Subcutaneous adipose tissue (tissue), 4 donors: ENCODE data around the gene MIPOL1. TPM values are rescaled to one million over a fixed set of nuclear protein-coding genes. Genes with fewer than 3 reads are reported as not detected.

Experiments
- CTCF ChIP-seq: fragments of 450-650 bp; IDR thresholded peaks from one replicate; pipeline ENCODE4 v1.5.1; 2016; ENCODE audit warnings: low read depth, mild to moderate bottlenecking, control low read depth, antibody characterized with exemption, moderate library complexity
- total RNA-seq, 4 donors: library from RNA; depleted of rRNA; stranded (reverse); fragments of >200 nt; gene quantifications; one replicate each; pipeline ENCODE4 v1.1.0, GENCODE V29; 2016

Gene MIPOL1
- total RNA-seq, 4 donors from 2014 or later = 7.6 to 20.9 (median 11.1) TPM

GRCh38 chr14:37196604-37197420 is 925 bp upstream of the MIPOL1 start:
- no peak for TF ChIP-seq CTCF

GRCh38 chr14:37198273-37198598 is 499 bp downstream of the MIPOL1 start:
- no peak for TF ChIP-seq CTCF

DNA sequence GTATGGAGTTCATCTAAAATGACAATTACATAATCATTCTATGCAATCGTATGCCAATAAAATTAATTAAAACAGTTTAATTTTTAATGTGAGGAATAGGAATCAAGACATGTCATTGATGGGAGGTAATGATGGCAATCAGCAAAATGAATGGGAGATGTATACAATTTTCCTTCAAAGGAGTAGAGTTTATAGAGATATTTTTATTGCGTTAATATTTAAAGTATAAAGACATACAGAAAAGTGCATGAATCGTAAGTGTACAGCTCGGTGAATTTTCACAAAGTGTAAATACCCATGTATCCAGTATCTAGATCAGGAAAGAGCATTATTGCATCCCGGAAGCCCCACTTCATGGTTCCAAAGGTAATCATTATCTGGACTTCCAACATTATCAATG is 1.2 kb downstream of the MIPOL1 start:
- no peak for TF ChIP-seq CTCF

DNA sequence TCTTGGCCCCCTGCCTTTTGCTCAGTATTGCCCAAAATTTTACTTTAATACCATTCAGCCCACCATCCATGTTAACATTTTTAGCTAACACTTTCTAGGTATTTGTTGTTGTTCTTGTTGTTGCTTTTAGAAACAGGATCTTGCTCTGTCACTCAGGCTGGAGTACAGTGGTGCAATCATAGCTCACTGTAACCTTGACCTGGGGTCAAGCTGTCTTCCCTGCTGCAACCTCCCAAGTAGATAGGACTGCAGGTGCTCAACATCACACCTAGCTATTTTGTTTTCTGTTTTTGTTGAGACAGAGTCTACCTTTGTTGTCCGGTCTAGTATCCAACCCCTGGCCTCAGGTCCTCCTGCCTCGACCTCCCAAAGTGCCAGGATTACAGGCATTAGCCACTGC is 4.0 kb downstream of the MIPOL1 start:
- TF ChIP-seq CTCF = no peak

DNA sequence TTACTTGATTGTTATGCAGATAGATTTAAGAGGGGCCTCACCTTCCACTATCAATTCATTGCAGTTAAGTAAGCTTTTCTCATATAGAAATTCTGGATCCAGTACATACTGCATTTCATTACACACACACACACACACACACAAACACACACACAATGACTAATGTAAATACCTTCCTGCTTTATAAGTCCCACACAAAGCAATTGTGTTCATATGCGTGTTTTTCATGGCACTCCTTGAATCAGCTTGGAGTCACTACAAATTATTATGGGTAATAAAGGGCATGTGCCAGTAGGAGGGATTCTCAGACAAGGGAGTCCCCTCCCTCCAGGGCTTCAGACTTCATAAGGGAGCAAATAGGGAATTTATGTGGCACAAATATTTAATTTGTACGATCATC is 4.5 kb downstream of the MIPOL1 start:
- no peak for TF ChIP-seq CTCF

GRCh38 chr14:37202812-37203211 is 5.1 kb downstream of the MIPOL1 start:
- no peak for TF ChIP-seq CTCF

GRCh38 chr14:37203423-37203822 is 5.7 kb downstream of the MIPOL1 start:
- TF ChIP-seq CTCF = no peak
